DMS53 (cell line): Measurements from ENCODE around the gene CDKN2AIP.
"Not testable (repeated sequence)": the region's sequence is repeated elsewhere in the genome, so short reads cannot be mapped to it uniquely, and the experiment has no call there.

ENCODE experiments used
- DNase-seq: peaks from one replicate; lab custom pipeline; 2025; lab: John Stamatoyannopoulos, UW

The CDKN2AIP gene

DNA sequence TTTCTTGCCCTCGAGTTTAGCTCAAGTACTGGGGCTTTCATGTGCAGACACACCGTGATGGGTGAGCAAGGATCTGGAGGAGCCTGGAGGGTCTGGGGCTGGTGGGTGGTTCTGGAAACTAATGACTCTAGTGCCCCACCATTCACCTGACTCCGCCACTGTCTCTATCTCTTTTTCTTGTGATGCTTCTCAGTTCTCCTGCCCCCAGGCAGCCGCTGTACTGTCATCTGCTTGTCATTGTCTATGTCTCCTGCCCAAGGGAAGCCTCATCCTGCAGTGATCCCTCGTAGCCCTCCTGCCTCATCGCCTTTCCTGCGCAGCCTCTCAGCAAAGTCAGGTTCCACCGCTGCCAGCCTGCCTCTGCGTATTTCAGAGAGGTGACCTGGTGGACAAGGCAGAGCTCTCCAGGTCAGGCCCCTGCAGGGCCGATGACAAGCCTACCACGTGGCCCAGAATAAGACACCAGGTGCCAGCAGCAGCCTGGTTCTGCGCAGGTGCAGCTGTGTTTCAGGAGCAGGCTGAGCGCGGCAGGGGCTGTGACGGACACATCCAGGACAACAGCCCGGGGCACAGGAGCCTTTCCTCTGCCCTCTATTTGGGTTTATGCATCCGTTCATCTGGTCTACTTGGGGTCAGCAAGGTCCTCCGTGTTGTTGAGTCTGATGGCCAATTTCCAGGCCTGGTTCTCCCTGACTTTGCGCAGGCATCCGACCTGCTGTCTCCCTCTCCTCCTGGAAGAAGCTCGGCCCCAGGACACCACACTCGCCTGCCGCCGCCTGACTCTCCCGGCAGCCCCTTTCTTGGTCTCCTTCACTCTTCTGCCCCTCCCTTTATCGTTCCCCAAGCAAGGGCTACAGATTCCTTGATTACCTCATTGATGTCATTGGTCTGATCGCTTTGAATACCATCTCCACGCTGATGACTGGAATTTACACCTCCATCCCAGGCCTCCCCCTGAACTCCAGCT is 30.9 kb upstream of the CDKN2AIP start:
- DNase-seq = peak; percentile 72

DNA sequence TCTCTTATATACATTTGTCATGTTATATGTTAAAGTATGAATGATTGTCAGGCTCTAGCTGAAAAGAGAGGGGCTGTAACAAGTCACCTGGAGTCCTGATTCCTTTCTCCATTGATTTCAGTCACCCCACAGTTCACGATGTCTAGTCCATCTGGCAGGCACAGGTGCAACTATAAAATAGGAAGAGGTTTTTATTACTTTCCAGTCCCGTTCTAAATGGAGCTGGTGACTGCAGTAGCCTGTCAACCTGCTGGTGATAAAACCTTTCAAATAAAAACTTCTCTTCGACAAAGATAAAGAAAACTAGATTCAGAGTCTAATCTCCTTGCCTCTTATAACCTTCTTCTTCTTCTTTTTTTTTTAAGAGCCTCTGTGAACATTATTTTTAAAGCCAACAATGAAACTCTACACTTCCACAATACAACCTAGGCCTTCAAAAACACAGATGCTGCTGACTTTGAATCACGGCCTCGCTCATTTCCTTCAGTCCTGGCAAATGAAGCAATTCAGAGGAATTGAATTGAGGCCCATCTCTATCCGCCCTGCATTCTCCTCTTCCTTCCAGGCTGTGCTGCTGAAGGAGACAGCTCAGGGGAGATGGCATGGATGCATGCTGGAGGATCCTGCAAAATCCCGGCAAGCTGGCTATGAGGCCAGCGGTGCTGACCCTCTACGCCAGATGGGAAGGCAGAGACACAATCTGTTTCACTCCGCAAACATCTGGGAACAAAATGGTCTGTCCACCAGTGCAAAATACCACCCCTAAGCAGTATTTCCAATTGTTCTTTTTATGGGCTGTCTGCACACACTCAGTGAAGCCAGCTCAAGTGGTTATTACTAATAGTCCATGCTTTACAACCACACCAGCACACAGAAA is 27.3 kb upstream of the CDKN2AIP start:
- DNase-seq = no peak

DNA sequence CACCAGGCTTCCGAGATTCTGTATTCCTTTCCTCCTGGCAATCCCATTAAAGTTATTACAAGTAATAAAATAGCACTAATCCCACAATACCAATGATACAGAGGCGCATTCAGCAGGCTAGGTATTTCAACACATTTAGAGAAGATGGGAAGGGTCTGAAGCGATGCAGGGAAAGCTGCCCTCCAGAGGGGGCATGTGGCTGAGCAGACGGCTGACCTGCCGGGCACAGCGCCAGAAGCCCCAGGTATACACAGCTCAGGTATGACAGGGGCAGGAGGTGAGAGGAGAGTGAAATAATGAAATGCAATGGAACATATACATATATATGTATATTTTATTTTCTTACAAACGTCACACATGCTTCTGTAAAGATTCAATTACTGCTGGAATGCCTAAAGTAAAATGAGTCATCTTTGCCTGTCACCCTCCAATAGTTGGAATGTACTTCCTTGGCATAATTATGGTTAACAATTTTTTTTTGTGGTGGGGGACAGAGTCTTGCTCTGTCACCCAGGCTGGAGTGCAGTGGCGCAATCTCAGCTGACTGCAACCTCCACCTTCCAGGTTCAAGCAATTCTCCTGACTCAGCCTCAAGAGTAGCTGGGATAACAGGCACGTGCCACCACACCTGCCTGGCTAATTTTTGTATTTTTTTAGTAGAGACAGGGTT is 21.3 kb upstream of the CDKN2AIP start:
- no peak for DNase-seq

DNA sequence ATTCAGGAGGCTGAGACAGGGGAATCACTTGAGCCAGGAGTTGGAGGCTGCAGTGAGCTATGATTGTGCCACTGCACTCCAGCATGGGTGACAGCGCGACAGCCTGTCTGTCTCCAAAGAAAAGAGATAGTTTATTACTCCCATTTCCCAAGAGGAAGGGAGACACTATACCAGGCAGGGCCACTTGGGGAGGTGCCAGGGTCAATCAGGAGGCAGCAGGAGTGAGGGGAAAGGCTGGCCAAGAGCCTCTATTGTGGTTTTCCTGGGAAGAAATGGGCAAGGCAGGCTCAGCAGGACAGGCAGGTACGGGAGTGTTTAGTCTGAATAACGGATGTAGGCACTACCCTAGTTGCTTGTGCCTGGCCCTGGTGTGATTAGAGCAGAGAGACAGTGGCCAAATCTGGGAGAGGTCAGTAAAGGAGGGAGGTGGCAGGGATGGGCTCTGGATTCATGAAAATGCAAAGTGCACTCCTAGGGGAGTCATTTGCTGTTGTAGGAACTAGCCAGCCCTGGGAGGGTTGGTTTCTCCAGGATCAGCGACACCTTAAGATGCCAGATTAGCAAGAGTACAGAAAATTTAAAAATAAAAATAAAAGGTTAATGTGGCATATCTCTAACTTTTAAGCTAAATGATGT is 20.2 kb upstream of the CDKN2AIP start:
- no peak for DNase-seq

DNA sequence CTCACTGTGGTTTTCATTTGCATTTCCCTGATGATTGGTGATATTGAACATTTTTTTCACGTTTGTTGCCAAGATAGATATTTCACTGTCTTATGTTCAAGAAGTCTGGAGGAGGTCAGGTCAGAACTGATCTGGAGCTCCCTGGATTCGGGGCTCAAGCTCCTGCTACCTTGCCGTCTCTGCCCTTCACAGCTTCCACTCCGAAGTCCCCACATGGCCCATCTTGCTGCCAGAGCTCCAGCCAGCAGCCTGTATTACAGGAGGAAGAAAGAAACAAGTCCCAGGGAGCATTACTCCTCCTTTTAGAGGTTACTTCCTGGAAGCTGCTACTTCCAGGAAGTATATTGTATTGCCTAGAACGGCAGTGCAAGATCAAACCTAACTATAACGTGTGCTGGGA is 17.9 kb upstream of the CDKN2AIP start:
- DNase-seq = no peak

DNA sequence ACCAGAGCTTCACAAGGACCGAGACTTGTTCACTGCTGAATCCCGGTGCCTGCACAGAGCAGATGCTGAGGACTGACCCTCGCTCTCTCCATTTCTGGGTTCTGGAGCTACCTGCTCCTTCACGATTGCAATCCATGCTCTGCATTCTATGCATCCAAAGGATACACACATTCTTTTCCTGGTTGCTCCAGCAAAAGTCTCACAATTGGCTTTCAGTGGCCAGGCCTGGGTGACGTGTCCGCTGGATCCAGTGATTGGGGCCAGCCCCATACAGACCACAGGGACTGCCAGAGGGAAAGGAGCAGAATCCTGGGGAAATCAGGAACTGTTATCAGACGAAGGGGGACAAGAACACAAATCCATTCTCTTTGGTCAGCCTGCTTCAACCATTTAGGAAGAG is 14.9 kb upstream of the CDKN2AIP start:
- DNase-seq = no peak

DNA sequence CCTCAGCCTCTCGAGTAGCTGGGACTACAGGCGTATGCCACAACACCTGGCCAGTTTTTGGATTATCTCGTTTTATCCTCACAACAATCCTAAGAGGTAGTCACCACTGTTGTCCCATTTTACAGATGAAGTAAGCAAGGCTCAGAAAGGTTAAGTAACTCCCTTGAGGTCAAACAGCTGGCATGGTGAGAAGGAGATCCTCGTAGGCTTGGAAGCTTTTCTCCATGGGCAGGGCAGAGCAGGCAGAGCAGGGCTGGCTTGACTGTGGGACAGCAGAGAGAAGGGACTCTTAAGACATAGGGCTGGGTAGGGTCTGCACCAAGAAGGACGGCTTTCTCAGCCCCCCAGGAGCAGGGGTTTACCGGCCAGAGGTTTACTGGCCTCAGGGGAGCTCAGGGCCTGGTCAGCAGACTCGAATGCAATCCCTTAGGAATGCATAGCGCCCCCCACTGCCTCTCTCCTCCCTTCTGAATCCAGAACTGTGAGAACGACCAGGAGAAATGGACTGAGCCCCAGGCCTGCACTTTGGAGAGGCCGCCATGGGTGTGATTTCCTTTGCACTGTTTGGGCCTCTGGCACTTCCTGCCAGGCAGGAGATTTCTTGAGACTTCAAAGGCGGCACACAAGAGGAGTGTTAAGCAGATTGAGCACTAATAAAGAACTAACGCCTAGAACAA is 14.0 kb upstream of the CDKN2AIP start:
- DNase-seq = no peak

DNA sequence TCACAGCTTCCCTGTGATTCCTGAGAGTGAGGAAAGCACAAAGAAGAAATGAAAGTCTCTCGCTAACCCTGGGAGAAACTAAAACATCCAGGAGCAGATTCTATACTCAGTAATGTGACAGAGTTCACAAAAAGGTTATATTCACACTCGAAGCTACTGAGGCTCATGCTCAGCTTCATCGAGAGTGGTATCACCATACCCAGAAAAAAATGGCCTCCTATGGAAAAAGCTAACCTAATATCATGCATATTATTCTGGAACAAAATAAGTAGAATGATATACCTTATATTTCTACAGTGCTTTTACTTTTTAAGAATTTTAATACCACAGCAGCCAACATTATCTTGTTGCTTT is 13.5 kb upstream of the CDKN2AIP start:
- no peak for DNase-seq

DNA sequence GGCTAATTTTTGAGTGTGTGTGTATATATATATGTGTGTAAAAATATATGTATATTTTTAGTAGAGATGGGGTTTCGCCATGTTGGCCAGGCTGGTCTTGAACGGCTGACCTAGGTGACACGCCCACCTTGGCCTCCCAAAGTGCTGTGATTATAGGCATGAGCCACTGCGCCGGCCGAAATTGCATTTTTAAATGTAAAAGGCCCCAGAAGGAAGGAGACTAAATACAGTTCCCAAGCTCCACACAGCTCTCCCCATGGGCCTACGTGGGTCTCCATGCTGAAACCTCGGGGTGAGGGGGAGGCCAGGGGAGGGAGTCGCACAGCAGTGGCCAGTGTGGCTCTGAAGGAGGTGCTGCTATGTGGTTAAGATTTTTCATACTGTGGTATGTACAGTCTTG is 12.8 kb upstream of the CDKN2AIP start:
- no peak for DNase-seq

DNA sequence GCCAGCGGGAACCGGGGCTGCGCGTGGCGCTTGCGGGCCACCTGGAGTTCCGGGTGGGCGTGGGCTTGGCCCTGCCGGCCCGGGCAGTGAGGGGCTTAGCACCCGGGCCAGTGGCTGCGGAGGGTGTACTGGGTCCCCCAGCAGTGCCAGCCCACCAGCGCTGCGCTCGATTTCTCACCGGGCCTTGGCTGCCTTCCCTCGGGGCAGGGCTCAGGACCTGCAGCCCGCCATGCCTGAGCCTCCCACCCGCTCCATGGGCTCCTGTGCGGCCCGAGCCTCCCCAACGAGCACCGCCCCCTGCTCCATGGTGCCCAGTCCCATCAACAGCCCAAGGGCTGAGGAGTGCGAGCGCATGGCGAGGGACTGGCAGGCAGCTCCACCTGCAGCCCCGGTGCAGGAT is 11.3 kb upstream of the CDKN2AIP start:
- DNase-seq = not testable (repeated sequence)

DNA sequence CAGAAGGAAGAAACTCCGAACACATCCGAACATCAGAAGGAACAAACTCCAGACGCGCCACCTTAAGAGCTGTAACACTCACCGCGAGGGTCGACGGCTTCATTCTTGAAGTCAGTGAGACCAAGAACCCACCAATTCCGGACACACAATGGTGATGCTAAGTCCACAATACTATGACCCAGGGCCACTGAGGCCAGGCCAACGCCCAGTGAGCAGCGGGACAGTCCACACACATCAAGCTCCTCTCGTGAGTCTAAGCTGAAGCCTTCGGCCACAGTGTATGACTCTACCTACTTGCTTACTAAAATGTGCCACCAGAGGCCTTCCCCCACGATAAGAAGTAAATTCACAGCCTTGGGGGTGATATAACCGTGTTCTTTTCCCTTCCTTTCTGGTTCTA is 10.2 kb upstream of the CDKN2AIP start:
- no peak for DNase-seq

DNA sequence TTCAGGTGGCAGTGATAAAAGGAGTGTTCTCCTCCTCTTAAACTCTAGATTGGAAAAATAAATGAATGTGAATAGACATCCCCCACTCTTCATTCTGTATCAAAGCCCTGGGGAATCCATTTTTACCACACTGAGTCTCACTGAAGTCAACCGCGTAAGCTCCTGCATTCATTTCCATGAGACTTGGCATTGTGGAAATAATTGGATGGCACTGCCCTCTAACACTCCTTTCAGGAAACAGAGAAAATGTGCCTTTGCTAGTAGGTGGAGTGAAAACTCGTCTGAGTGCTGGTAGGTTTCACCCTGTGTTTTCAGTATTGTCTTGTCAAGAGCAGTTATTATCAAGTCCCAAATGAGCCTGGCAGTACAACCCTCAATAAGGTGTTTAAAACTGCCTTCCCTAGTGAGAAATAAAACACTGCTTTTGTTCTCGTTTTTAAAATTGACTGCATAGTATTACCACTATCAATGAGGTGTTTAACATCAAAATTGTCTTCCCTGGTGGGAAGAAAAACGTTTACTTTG is 9.7 kb upstream of the CDKN2AIP start:
- DNase-seq = no peak

DNA sequence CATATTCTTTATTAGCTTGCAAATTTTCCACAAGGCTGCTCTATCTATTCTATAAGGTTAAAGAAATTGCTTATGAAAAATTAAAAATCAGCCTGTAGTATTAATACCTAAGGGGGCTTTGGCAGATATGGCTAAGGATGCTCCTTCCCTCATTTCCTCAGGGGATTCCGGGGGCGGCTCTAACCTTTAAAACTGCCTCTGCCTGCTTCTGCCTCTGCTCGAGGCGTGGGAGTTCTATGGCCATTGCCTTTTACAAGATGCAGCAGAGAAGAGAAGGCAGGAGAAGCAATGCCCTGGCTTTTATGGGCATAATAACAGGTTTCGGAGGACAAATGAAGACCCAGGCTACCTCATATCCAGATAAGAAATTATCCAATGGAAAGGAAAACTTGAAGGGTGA is 8.6 kb upstream of the CDKN2AIP start:
- no peak for DNase-seq

DNA sequence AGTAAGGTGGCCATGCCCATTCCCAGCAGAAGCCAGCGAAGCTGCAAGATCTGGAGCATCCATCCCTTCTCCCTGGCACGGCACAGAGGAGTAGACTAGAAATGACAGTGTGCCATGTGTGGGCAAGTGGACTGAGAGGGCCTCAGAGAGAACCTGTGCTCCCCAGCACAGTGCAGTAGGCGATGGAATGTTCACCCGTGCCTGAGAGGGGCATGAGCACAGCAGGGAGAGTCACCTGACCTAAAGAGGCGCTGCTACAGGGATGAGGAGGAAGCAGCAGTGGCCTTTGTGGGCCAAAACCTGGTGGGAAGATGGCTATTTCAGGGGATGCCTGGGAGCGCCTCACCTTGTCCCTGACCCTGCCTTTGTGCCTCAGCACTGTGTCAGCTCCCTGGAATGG is 8.0 kb upstream of the CDKN2AIP start:
- no peak for DNase-seq

DNA sequence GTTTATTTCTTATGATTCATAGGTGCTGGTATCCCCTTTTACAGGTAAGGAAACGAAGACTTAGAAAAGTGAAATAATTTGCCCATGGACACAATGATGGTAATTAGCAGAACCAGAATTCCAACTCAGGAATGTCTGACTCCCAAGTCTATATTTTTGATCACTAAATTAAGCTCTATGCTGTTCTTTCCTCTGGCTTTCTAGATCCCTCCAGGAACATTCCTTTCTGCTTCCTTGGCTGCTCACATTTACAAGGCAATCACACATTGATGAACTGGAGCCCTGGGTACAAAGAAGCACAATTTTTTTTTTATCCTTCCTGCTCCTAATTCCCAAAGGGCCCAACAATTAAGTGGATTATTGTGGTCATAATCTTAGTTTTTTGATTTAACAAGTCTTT is 7.0 kb upstream of the CDKN2AIP start:
- DNase-seq = no peak

DNA sequence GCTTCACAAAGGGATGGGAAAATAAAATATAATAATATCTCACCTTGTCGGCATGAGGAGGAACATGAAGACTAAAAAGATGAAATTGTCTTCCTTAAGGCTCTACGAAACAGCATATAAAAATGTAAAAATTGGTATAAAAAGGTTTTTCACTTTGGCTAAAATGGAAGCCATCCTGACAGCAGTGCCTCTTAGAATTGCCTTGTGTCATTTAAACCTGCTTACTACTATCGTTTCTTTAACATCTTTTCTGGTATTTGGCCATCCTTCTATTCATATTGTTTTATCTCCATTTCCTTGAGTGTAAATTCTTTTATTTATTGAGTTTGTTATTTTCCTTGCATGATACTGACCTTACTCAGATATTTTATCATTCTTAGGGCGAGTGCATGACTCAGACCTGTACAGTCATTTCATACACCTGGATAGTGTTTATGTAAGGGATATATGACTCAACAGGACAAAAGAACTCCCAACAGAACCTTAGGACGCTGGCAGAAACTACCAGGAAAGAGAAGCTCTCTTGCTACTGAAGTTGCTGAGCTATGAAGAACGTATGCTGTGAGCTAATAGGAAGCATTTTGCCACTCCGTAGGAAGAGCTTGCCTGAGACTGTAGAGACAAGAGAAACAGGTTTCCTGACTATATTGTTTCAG is 5.8 kb upstream of the CDKN2AIP start:
- peak; percentile 92 for DNase-seq

DNA sequence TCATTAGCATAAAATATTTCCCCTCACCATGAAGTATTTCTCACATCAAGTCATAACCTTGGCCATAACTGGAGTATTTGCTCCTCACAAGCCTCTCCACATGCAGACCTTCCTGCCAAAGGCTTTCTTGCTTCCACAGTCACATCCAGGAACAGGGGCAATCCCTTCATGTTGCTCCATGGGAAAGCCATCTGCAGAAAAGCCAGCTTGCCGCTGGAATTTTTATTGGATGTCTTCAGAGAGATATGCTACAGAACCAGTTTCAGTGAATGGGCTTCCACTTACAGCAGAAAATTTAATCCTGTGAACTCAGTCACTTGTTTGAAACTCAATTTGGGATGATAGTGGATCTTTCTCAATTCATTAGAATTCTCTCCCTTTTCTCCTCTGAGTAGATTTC is 3.2 kb upstream of the CDKN2AIP start:
- no peak for DNase-seq

DNA sequence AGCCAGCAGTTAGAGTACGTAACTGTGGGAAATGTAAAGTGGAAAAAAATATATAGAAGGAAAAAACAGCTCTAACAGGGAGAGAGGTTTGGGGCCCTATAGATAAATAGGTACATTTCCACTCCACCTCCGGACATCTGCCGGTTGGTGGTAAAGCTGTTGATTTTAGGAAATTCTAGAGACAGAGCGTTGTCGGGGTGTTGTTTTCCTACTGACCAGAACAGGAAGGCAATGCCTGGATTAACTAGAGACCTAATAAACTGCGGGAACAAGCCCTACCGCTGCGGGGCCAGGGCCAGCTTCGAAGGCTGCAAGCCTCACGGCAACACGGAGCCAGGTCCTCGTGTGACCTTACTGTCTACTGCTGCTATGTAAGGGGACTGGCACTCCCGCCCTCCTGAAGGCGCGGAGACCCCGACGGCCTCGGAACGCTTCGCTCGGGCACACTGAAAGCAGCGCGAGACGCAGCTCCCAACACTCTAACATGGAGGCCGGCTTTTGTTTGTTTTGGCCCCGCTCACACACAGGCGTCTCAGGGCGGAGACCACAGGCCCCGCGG is 702 bp upstream of the CDKN2AIP start:
- peak; percentile 88 for DNase-seq

DNA sequence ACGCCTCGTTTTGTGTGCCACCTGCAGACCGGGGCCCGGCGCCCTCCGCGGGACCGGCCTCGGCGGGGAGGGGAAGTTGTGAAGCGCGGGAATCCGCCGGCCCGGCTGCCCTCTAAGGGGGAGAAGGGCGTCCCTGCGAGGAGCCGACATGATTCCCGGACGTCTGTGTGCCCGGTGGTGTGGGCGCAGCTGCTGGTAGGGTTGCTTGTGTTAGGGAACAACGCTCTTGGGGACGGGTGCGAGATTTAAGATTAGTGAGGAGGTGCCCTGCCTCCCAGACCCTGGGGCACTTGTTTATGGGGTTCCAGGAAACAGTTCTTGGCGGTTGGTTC is 627 bp downstream of the CDKN2AIP start:
- peak; percentile 70 for DNase-seq

DNA sequence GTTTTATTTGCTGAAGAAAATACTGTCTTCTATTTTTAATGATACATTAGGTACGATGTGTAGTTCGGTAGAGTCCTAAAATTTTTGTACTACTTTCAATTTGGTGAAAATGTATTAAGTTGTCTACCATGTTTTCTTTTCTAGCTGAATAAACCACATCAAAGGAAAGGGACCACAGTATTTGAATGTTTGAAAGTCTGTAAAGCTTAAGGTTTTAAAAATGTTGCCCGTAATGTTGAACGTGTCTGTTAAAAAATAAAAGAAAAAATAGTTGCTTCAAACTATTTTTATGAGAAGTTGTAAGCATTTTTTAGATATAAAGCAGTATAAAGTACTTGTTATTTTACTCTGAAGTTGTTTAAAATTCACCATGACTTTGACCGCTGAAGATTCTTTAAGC is 3.2 kb downstream of the CDKN2AIP start:
- DNase-seq = no peak

DNA sequence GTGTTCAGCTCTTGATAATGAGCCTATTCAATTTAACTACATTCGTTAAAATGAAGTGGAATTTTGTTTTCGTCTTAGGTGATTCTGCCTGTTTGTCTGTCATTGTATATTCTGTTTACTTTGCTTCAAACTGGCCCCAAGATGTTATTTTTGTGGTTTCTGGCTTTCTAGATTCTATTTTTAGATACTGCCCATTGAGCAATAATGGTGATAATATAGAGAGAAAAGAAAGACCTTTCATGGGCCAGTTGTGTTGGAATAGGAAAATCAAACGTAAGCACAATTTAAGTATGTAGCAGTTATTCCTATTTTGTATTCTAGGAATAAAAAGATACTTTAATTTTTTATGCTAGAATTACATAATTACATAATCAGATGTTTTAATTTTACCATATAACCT is 4.0 kb downstream of the CDKN2AIP start:
- no peak for DNase-seq
